ENCODE data around the gene SLC8A3. TPM values are rescaled to one million over a fixed set of nuclear protein-coding genes. Genes with fewer than 3 reads are reported as not detected.

The SLC8A3 gene
- total RNA-seq, 1 donor from 2014 or later = 0.08 TPM

DNA sequence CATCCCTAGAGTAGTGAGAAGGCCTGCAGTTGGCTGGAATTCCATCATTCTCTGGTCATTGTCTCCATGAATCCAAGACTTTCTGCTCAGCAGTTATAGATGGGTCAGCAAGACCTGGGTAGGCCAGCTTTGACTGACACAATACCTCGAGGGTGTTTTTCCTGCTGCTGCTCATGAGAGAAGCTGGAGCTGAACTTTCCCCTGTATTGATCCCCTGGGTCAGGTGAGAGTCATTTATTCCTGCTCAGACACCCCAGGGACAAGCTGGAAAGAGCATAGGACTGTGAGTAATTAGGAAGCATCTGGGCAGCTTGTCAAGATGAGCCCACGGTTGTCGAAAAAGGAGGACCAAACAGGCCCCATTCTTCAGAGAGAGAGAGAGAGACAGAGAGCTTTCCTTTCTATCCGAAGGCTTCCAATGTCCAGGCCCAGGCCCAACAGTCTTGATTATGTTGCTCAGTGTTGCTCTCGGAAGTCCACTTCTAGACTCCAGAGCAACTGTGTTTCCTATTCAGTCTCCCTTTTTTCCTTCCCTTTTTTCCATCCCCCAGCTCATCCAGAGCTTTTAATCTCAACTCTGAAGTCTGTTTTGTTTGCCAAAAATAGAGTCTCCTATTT, 131.1 kb downstream of the SLC8A3 start:
- TF ChIP-seq, protein P1, sequence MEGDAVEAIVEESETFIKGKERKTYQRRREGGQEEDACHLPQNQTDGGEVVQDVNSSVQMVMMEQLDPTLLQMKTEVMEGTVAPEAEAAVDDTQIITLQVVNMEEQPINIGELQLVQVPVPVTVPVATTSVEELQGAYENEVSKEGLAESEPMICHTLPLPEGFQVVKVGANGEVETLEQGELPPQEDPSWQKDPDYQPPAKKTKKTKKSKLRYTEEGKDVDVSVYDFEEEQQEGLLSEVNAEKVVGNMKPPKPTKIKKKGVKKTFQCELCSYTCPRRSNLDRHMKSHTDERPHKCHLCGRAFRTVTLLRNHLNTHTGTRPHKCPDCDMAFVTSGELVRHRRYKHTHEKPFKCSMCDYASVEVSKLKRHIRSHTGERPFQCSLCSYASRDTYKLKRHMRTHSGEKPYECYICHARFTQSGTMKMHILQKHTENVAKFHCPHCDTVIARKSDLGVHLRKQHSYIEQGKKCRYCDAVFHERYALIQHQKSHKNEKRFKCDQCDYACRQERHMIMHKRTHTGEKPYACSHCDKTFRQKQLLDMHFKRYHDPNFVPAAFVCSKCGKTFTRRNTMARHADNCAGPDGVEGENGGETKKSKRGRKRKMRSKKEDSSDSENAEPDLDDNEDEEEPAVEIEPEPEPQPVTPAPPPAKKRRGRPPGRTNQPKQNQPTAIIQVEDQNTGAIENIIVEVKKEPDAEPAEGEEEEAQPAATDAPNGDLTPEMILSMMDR (IDR thresholded peaks at IDR 0.05; ENCODE audit: insufficient read depth, low read length, poor library complexity, severe bottlenecking) = no peak
- Histone ChIP-seq H3K4me3 (ENCODE audit: low read depth, low read length) (no peak overlapping the region), H3K27me3 (ENCODE audit: control insufficient read depth, insufficient read depth, low read length) (no peaks in the 10 kb centered on the region), H3K36me3 (ENCODE audit: control insufficient read depth, insufficient read depth, low read length) (no peaks in the 10 kb centered on the region)
- no peak for DNase-seq (ENCODE audit: low read depth)

DNA sequence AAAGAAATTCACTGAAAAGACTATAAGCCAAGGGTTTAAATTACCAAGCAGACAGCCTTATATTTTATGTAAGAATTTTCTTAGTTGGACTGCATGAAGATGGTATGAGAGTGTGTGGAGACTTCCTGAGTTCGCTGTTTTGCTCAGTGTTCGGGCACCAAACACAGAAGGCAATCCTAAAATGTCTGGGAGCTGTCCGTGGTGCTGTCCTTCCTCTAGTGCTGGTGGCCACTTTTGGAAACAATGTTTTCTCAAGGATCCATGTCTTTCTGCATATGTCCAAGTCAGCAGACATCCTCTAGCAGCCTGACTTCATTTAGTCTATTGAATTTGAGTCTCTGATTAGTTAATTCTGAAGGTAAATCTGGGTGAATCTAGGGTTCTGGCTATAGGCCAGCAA, 135.8 kb downstream of the SLC8A3 start:
- DNase-seq (ENCODE audit: low read depth) = no peak
- Histone ChIP-seq H3K27me3 (ENCODE audit: control insufficient read depth, insufficient read depth, low read length) (no peaks in the 10 kb centered on the region), H3K4me3 (ENCODE audit: low read depth, low read length) (no peak overlapping the region), H3K36me3 (ENCODE audit: control insufficient read depth, insufficient read depth, low read length) (no peaks in the 10 kb centered on the region)
- TF ChIP-seq, protein P1 (IDR thresholded peaks at IDR 0.05; ENCODE audit: insufficient read depth, low read length, poor library complexity, severe bottlenecking) = no peak

DNA sequence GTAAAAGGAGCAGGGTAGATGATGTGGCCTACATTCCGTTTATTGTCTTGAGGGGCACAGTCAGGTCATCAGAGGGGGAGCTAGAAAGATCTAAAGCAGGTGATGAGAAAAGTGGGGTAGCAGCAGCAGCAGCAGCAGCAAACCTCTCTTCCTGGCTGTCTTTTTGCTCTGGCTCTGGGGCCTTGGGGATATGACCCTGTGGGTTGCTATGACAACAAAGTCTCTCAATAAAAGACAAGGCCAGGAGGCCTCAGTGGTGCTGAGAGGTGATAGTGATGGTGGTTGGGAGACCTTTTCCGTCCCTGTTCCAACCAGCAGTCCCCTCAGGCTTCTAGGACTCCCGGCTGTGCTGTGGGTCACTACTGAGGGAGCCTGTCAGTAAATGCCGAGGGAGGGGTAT, 138.6 kb downstream of the SLC8A3 start:
- Histone ChIP-seq H3K36me3 (ENCODE audit: control insufficient read depth, insufficient read depth, low read length) (no peaks in the 10 kb centered on the region), H3K4me3 (ENCODE audit: low read depth, low read length) (no peak overlapping the region), H3K27me3 (ENCODE audit: control insufficient read depth, insufficient read depth, low read length) (peaks cover 2% of the 10 kb centered on the region)
- DNase-seq (ENCODE audit: low read depth) = no peak
- TF ChIP-seq, protein P1 (IDR thresholded peaks at IDR 0.05; ENCODE audit: insufficient read depth, low read length, poor library complexity, severe bottlenecking) = no peak

DNA sequence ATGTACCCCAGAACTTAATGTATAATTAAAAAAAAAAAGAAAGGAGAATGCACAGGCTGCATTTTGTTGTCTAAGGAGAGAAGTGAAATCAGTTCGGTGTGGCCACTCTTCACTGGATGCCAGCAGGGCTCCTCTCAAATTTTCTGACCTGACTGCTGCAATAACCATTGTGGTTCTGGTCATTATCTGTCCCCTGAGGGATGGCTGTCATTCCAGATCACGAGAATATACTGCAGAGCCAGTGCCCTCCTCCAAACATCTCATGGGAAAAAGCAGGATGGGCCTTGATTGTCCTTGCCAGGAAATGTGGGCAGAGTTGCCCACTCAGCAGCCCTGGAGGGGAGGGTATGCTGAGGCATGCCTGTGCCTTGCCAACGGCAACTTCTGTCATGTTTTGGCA, 139.1 kb downstream of the SLC8A3 start:
- DNase-seq (ENCODE audit: low read depth) = no peak
- Histone ChIP-seq H3K36me3 (ENCODE audit: control insufficient read depth, insufficient read depth, low read length) (no peaks in the 10 kb centered on the region), H3K27me3 (ENCODE audit: control insufficient read depth, insufficient read depth, low read length) (peaks cover 2% of the 10 kb centered on the region), H3K4me3 (ENCODE audit: low read depth, low read length) (no peak overlapping the region)
- TF ChIP-seq, protein P1 (IDR thresholded peaks at IDR 0.05; ENCODE audit: insufficient read depth, low read length, poor library complexity, severe bottlenecking) = no peak

DNA sequence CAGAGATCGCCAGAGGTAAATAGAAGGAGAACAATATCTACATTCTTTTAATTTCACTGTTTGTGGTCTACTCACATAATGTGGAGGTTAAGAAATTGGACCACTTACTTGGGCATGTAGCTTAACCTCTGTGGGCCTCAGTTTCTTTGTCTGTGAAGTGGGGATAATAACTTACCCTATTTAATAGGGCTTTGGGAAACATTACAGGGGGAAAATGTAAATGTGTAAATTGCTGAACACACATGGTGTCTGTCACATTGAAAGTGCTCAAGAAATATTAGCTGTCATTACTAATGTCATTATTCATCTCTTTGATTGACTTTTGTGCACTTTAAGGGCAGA, 140.5 kb downstream of the SLC8A3 start:
- no peak for DNase-seq (ENCODE audit: low read depth)
- Histone ChIP-seq H3K36me3 (ENCODE audit: control insufficient read depth, insufficient read depth, low read length) (no peaks in the 10 kb centered on the region), H3K27me3 (ENCODE audit: control insufficient read depth, insufficient read depth, low read length) (peaks cover 2% of the 10 kb centered on the region), H3K4me3 (ENCODE audit: low read depth, low read length) (no peak overlapping the region)
- TF ChIP-seq, protein P1 (IDR thresholded peaks at IDR 0.05; ENCODE audit: insufficient read depth, low read length, poor library complexity, severe bottlenecking) = no peak

DNA sequence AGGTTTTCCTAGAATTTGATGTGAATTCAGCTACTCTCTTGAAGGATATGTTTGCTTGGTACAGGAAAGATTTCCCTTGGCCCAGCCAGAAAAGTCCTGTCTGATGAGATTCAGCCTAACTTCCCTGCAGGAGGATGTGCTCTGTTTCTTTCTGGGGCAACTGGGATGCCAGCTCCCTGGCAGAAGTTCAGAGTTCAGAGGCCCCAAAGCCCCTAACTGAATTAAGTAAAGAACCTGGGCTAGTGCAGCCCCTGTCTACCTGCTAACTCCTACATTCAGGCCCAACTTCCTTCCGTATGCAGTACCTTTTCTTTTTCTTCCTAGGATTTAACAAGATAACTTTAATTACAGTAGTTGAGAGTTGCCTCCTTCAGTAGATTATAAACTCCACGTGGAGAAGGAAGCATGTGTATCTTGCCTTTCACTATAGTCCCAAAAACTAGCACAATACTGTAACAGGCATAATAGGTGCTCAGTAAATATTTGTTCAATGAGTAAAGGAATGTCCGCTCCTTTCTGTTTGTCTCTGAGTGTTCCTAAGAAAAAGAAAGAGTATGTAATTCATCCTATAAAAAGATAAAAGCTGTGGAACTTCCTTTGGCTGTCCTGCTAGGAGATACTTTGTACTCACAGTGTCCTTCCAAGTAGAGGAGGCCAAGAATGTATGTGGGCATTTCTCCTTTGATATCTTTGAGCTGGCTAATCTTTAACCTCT, 141.0 kb downstream of the SLC8A3 start:
- Histone ChIP-seq H3K4me3 (ENCODE audit: low read depth, low read length) (no peak overlapping the region), H3K36me3 (ENCODE audit: control insufficient read depth, insufficient read depth, low read length) (no peaks in the 10 kb centered on the region), H3K27me3 (ENCODE audit: control insufficient read depth, insufficient read depth, low read length) (peaks cover 2% of the 10 kb centered on the region)
- TF ChIP-seq, protein P1 (IDR thresholded peaks at IDR 0.05; ENCODE audit: insufficient read depth, low read length, poor library complexity, severe bottlenecking) = no peak
- DNase-seq (ENCODE audit: low read depth) = no peak
